Measurements from ENCODE around the gene TNF.

Gene TNF

GRCh38 chr6:31558631-31559500, 16.5 kb upstream of the TNF start:
- TF ChIP-seq ZNF8 (CRISPR knock-in tag; IDR thresholded peaks at IDR 0.05) (no peak), ISL1 (CRISPR knock-in tag; IDR thresholded peaks at IDR 0.05) (no peak), PPARA (CRISPR knock-in tag; IDR thresholded peaks at IDR 0.05; ENCODE audit: borderline replicate concordance) (no peak), ZFP3 (CRISPR knock-in tag; IDR thresholded peaks at IDR 0.05) (no peak), ARNTL (CRISPR knock-in tag; IDR thresholded peaks at IDR 0.05; ENCODE audit: borderline replicate concordance, low read depth) (no peak), ZFP30 (CRISPR knock-in tag; IDR thresholded peaks at IDR 0.05) (no peak), TSHZ2 (CRISPR knock-in tag; IDR thresholded peaks at IDR 0.05) (no peak), CREB5 (CRISPR knock-in tag; IDR thresholded peaks at IDR 0.05; ENCODE audit: low read depth) (no peak), ESRRG (CRISPR knock-in tag; IDR thresholded peaks at IDR 0.05) (no peak), OSR1 (CRISPR knock-in tag; IDR thresholded peaks at IDR 0.05) (no peak), TCF4 (CRISPR knock-in tag; IDR thresholded peaks at IDR 0.05; ENCODE audit: borderline replicate concordance) (no peak)

GRCh38 chr6:31559606-31559957, 15.8 kb upstream of the TNF start:
- peak; percentile 3; the same call in 1 of the 3 replicates for ATAC-seq
- TF ChIP-seq ZFP30 (CRISPR knock-in tag; IDR thresholded peaks at IDR 0.05) (no peak), CSRNP3 (CRISPR knock-in tag; IDR thresholded peaks at IDR 0.05) (no peak), OSR1 (CRISPR knock-in tag; IDR thresholded peaks at IDR 0.05) (no peak), GLIS3 (CRISPR knock-in tag; IDR thresholded peaks at IDR 0.05) (no peak), ZFP3 (CRISPR knock-in tag; IDR thresholded peaks at IDR 0.05) (no peak), ZC3H10 (CRISPR knock-in tag; IDR thresholded peaks at IDR 0.05) (no peak)

More at GRCh38 chr6:31558631-31559500, 16.5 kb upstream of the TNF start:
- ATAC-seq: no peak

- ATAC-seq: peak; percentile 86
- TF ChIP-seq RARB (CRISPR knock-in tag; IDR thresholded peaks at IDR 0.05) (no peak), ZNF70 (CRISPR knock-in tag; IDR thresholded peaks at IDR 0.05) (no peak), OSR1 (CRISPR knock-in tag; IDR thresholded peaks at IDR 0.05) (no peak), ZC3H10 (CRISPR knock-in tag; IDR thresholded peaks at IDR 0.05) (no peak)
Measured at GRCh38 chr6:31559958-31560696, 15.2 kb upstream of the TNF start.

- no peak for ATAC-seq
- TF ChIP-seq SNAI2 (CRISPR knock-in tag; IDR thresholded peaks at IDR 0.05) (no peak), ARNTL (CRISPR knock-in tag; IDR thresholded peaks at IDR 0.05; ENCODE audit: borderline replicate concordance, low read depth) (no peak), POU6F1 (CRISPR knock-in tag; IDR thresholded peaks at IDR 0.05; ENCODE audit: borderline replicate concordance, low read depth) (no peak), ZNF8 (CRISPR knock-in tag; IDR thresholded peaks at IDR 0.05) (no peak), ZNF565 (CRISPR knock-in tag; conservative IDR thresholded peaks at IDR 0.05; ENCODE audit: low read depth) (no peak), ZFP30 (CRISPR knock-in tag; IDR thresholded peaks at IDR 0.05) (no peak), TCF4 (CRISPR knock-in tag; IDR thresholded peaks at IDR 0.05; ENCODE audit: borderline replicate concordance) (no peak), GLIS3 (CRISPR knock-in tag; IDR thresholded peaks at IDR 0.05) (no peak), RARB (CRISPR knock-in tag; IDR thresholded peaks at IDR 0.05) (no peak), TOX (CRISPR knock-in tag; IDR thresholded peaks at IDR 0.05; ENCODE audit: borderline replicate concordance) (no peak), ZFP3 (CRISPR knock-in tag; IDR thresholded peaks at IDR 0.05) (no peak), OSR1 (CRISPR knock-in tag; IDR thresholded peaks at IDR 0.05) (no peak), PPARA (CRISPR knock-in tag; IDR thresholded peaks at IDR 0.05; ENCODE audit: borderline replicate concordance) (no peak), CREB5 (CRISPR knock-in tag; IDR thresholded peaks at IDR 0.05; ENCODE audit: low read depth) (no peak), CSDC2 (CRISPR knock-in tag; IDR thresholded peaks at IDR 0.05) (no peak), ISL1 (CRISPR knock-in tag; IDR thresholded peaks at IDR 0.05) (no peak), CSRNP3 (CRISPR knock-in tag; IDR thresholded peaks at IDR 0.05) (no peak)
Measured at GRCh38 chr6:31560697-31561058, 14.7 kb upstream of the TNF start.
